GM23338 (cell line): Measurements from ENCODE around the gene C1orf21.

Source experiments
- CREB1 ChIP-seq: fragments of 250-450 bp; sonication (Bioruptor Pico); IDR thresholded peaks from 2 replicates; pipeline ENCODE4 v1.5.0; 2020; ENCODE audit warnings: low read depth, mild to moderate bottlenecking, moderate library complexity
- CTCF ChIP-seq, 2 experiments: fragments of 200-600 bp in 1 of 2; sonication (generic) in 1 of 2; conservative IDR thresholded peaks; 2 replicates each; pipeline versions ENCODE4 v1.5.1 to v1.6.1; 2016 to 2017; ENCODE audit warnings: antibody characterized with exemption in 2 of 2, low read depth in 2 of 2, mild to moderate bottlenecking in 2 of 2, moderate library complexity in 1 of 2
- ETS1 ChIP-seq: IDR thresholded peaks from 2 replicates; pipeline ENCODE4 v1.6.1; 2016; ENCODE audit warnings: antibody characterized with exemption
- EZH2 ChIP-seq: fragments of 200-600 bp; sonication (generic); IDR thresholded peaks from one replicate; pipeline ENCODE4 v1.8.0; 2017; ENCODE audit warnings: antibody characterized with exemption, mild to moderate bottlenecking, low read depth; ENCODE audit not compliant: unreplicated experiment
- EZH2phosphoT487 ChIP-seq: fragments of 200-600 bp; sonication (generic); IDR thresholded peaks from one replicate; pipeline ENCODE4 v1.8.1; 2018; ENCODE audit warnings: antibody characterized with exemption; ENCODE audit not compliant: unreplicated experiment
- POLR2AphosphoS5 ChIP-seq: IDR thresholded peaks from 2 replicates; pipeline ENCODE4 v1.6.1; 2016; ENCODE audit warnings: antibody characterized with exemption, low read depth
- REST ChIP-seq: IDR thresholded peaks from one replicate; pipeline ENCODE4 v1.6.1; 2018; ENCODE audit warnings: antibody characterized with exemption; ENCODE audit not compliant: unreplicated experiment
- ZNF331 ChIP-seq: fragments of 250-450 bp; sonication (Bioruptor Pico); IDR thresholded peaks from 2 replicates; pipeline ENCODE4 v1.5.0; 2020; ENCODE audit warnings: low read depth, mild to moderate bottlenecking, moderate library complexity

- no peak for TF ChIP-seq CTCF (conservative IDR thresholded peaks at IDR 0.05; ENCODE audit: low read depth in 2 of 2)
- no peak for TF ChIP-seq EZH2
- no peak for TF ChIP-seq CREB1 (CRISPR knock-in tag)
- no peak for TF ChIP-seq REST
- TF ChIP-seq ZNF331 (CRISPR knock-in tag), result no peak
- TF ChIP-seq EZH2phosphoT487, result no peak
- no peak for TF ChIP-seq POLR2AphosphoS5
- no peak for TF ChIP-seq ETS1
Observed at GRCh38 chr1:184623404-184623803, 236.6 kb downstream of the C1orf21 start.
